Esophagus muscularis mucosa (tissue), 3 donors: ENCODE data around the gene BAIAP2L1.

Experiments
- CTCF ChIP-seq, 3 experiments: fragments of 200-600 bp in 2 of 3; fragments of 450-650 bp in 1 of 3; sonication (generic) in 2 of 3; IDR thresholded peaks; one replicate each; pipeline ENCODE4 v1.5.1; 2017 to 2019; ENCODE audit warnings: antibody characterized with exemption in 3 of 3, mild to moderate bottlenecking in 2 of 3, moderate library complexity in 1 of 3
- POLR2A ChIP-seq: fragments of 450-650 bp; IDR thresholded peaks from one replicate; pipeline ENCODE4 v1.6.1; 2017; ENCODE audit warnings: antibody characterized with exemption, moderate library complexity, mild to moderate bottlenecking, low read depth
- POLR2AphosphoS5 ChIP-seq, 2 donors: sonication (generic); formaldehyde crosslinking; IDR thresholded peaks; one replicate each; pipeline ENCODE4 v1.6.1; 2017; ENCODE audit warnings: antibody characterized with exemption in 2 of 2

- TF ChIP-seq POLR2A (no peak), POLR2AphosphoS5 (IDR thresholded peaks at IDR 0.05) (no peak), CTCF (IDR thresholded peaks at IDR 0.05) (no peak)
These were observed 150.1 kb downstream of the BAIAP2L1 start for GRCh38 chr7:98250789-98251188.
